HepG2 (cell line): Measurements from ENCODE around the gene ARHGAP5. TPM values are rescaled to one million over a fixed set of nuclear protein-coding genes. Genes with fewer than 3 reads are reported as not detected.

Experiments used
- ATAC-seq: fragments of 200-7000 bp; cut with Tn5 transposase; 3 replicates; pipeline ENCODE4 v1.9.1; 2020; ENCODE audit warnings: mild to moderate bottlenecking, moderate library complexity
- BruUV-seq: library from RNA; stranded (reverse); fragments of 400-500 nt; replicated peaks from 2 replicates; lab custom pipeline; 2021; lab: Mats Ljungman, UMichigan
- CTCF ChIA-PET: fragments of 300-600 bp; formaldehyde crosslinking; extraction: SDS; loops from one replicate; lab custom pipeline; 2021; ENCODE audit warnings: low total read pairs, inconsistent platforms, low intra/inter-chr PET ratio; lab: Yijun Ruan, JAX
- POLR2A ChIA-PET: fragments of 350-600 bp; sonication (Branson Sonifier 250); formaldehyde crosslinking; loops from one replicate; lab custom pipeline; 2020; ENCODE audit warnings: antibody characterized with exemption, inconsistent platforms; lab: Yijun Ruan, JAX
- DNase-seq: peaks from one replicate; pipeline ENCODE4 v3.0.0-alpha.2; 2015; ENCODE audit warnings: low spot score
- FAIRE-seq: peaks from 3 replicates; lab custom pipeline; 2011; peaks lifted over from hg19 to GRCh38; lab: Jason Lieb, UNC
- H2AFZ ChIP-seq: one replicate; pipeline ENCODE4 v1.6.1; 2011; ENCODE audit warnings: low read length, inconsistent platforms
- H3K27ac ChIP-seq: fragments of 300-600 bp; 3 replicates; pipeline ENCODE4 v1.8.0; 2011; ENCODE audit warnings: mixed run types, mild to moderate bottlenecking, mixed read lengths, low read length, inconsistent platforms; ENCODE audit not compliant: insufficient read depth; ENCODE audit errors: extremely low read length
- H3K27me3 ChIP-seq, 2 experiments: fragments of 200-600 bp in 1 of 2; 2 replicates in 1 of 2; 3 replicates in 1 of 2; pipeline versions ENCODE4 v1.6.0 to v1.8.0; 2011; ENCODE audit warnings: low read length in 2 of 2, mild to moderate bottlenecking in 2 of 2, moderate library complexity in 2 of 2, inconsistent platforms in 1 of 2; ENCODE audit not compliant: insufficient read depth in 2 of 2, control insufficient read depth in 1 of 2
- H3K36me3 ChIP-seq, 2 experiments: fragments of 200-600 bp in 1 of 2; replicated peaks in 1 of 2; 2 replicates in 1 of 2; 3 replicates in 1 of 2; pipeline versions ENCODE4 v1.5.1 to v1.8.0; 2011; ENCODE audit warnings: low read length in 2 of 2, inconsistent platforms in 1 of 2; ENCODE audit not compliant: insufficient read depth in 2 of 2, control insufficient read depth in 1 of 2
- H3K4me1 ChIP-seq: 2 replicates; pipeline ENCODE4 v1.5.1; 2012; ENCODE audit warnings: low read length, inconsistent platforms; ENCODE audit not compliant: insufficient read depth
- H3K4me2 ChIP-seq: 2 replicates; pipeline ENCODE4 v1.6.0; 2011; ENCODE audit warnings: low read depth, low read length, inconsistent platforms
- H3K4me3 ChIP-seq, 3 experiments: fragments of 200-600 bp in 1 of 3; sonication (generic), shearing (Covaris generic) in 1 of 3; replicated peaks in 1 of 3; 2 replicates each; pipeline ENCODE4 v1.5.1; 2011 to 2016; ENCODE audit warnings: low read length in 3 of 3, inconsistent platforms in 2 of 3, low read depth in 2 of 3, mild to moderate bottlenecking in 2 of 3, control low read depth in 1 of 3, mixed read lengths in 1 of 3; ENCODE audit not compliant: insufficient read depth in 1 of 3
- H3K79me2 ChIP-seq: one replicate; pipeline ENCODE4 v1.6.1; 2011; ENCODE audit warnings: low read length, inconsistent platforms; ENCODE audit not compliant: insufficient read depth
- H3K9ac ChIP-seq: 2 replicates; pipeline ENCODE4 v1.6.0; 2011; ENCODE audit warnings: mild to moderate bottlenecking, low read depth, low read length, inconsistent platforms; ENCODE audit not compliant: insufficient read depth
- H3K9me3 ChIP-seq: 2 replicates; pipeline ENCODE4 v1.5.1; 2012; ENCODE audit warnings: mild to moderate bottlenecking, low read length
- H4K20me1 ChIP-seq: 2 replicates; pipeline ENCODE4 v1.6.0; 2011; ENCODE audit warnings: inconsistent platforms, mild to moderate bottlenecking, low read length, moderate library complexity; ENCODE audit not compliant: insufficient read depth
- HMG20A ChIP-seq: IDR thresholded peaks from 2 replicates; pipeline ENCODE4 v1.6.1; 2016; ENCODE audit warnings: borderline replicate concordance
- MAFF ChIP-seq: IDR thresholded peaks from 2 replicates; pipeline ENCODE4 v1.6.1; 2011; ENCODE audit warnings: low read depth, low read length, improper control_type of control experiment
- MAFK ChIP-seq, 2 experiments: IDR thresholded peaks in 1 of 2; conservative IDR thresholded peaks in 1 of 2; 2 replicates each; pipeline ENCODE4 v1.6.1; 2011; ENCODE audit warnings: improper control_type of control experiment in 2 of 2, low read length in 2 of 2
- ZNF891 ChIP-seq: sonication (generic); formaldehyde crosslinking; IDR thresholded peaks from 2 replicates; pipeline ENCODE4 v1.5.0; 2020; ENCODE audit warnings: mild to moderate bottlenecking, missing genetic modification reagents
- WGBS: methylation state at CpG from one replicate; pipeline ENCODE4 v1.1.6; 2017; ENCODE audit warnings: low lambda C conversion rate; 5-methylcytosine and 5-hydroxymethylcytosine counted together
- in situ Hi-C: cut with HindIII; loops from 2 replicates; pipeline ENCODE4 v1.10.0; 2017; ENCODE audit warnings: low pct_unique_long_range_greater_than_20kb; ENCODE audit not compliant: extremely low pct_ligation_motif_present
- intact Hi-C: fragments of 100-400 bp; cut with micrococcal nuclease; formaldehyde crosslinking; loops from one replicate; pipeline ENCODE4 v1.10.0; 2022; ENCODE audit not compliant: unreplicated experiment
- polyA plus RNA-seq, 8 experiments: library from polyadenylated mRNA; depleted of rRNA in 3 of 8; stranded (reverse) in 7 of 8; unstranded in 1 of 8; fragments of >200 nt; fragmentation: Illumina TruSeq in 4 of 8; extraction: Trizol in 4 of 8; gene quantifications; 2 replicates each; pipeline versions ENCODE4 v1.2.1 to v1.2.3, GENCODE V29; 2011 to 2016; ENCODE audit warnings: low read depth in 4 of 8, missing spikeins in 1 of 8, mixed read lengths in 1 of 8; ENCODE audit not compliant: insufficient read depth in 1 of 8
- small RNA-seq, 3 experiments: library from RNA; depleted of rRNA; stranded (forward); fragments of <200 nt; gene quantifications; one replicate each; pipeline ENCODE3, GENCODE V24; 2012; ENCODE audit warnings: low read depth in 2 of 3, low replicate concordance in 1 of 3; ENCODE audit not compliant: insufficient read length in 3 of 3, insufficient read depth in 2 of 3
- total RNA-seq, 5 experiments: library from RNA; depleted of rRNA; stranded (reverse); fragments of >200 nt; fragmentation: Illumina TruSeq; extraction: Trizol; gene quantifications; 2 replicates each; pipeline ENCODE4 v1.2.3, GENCODE V29; 2016; ENCODE audit warnings: low read depth in 1 of 5

The ARHGAP5 gene
- total and polyA plus RNA-seq, 2 of the 13 experiments (the other 11 are each of a cell fraction or from before 2014, with no cell fraction given) = 33.7 to 144 TPM

DNA sequence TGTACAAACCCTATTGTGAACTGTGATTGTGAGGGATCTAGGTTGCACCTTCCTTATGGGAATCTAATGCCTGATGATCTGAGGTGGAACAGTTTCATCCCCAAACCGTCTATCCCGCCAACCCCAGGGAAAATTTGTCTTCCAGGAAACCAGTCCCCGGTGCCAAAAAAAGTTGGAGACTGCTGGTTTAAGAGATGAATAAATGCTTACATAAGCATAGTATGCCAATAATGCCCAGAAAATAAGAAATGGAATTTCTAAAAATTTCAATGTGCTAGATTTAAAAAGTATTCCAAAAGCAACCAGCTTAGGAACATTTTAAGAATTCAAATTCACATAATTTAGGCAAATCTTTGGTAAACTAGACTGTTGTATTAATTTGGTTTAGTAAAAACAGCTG is 131.4 kb downstream of the ARHGAP5 start:
- Histone ChIP-seq H4K20me1 (no peaks in the 10 kb centered on the region), H3K36me3 (no peaks in the 10 kb centered on the region), H3K79me2 (no peaks in the 10 kb centered on the region)
- DNase-seq (no peak), FAIRE-seq (no peak)
- peak; percentile 86 to 88 for TF ChIP-seq MAFK (conservative IDR thresholded peaks at IDR 0.05 in 1 of 2, IDR thresholded peaks at IDR 0.05 in 1 of 2; ENCODE audit: low read length in 2 of 2)
- peak; percentile 66 for TF ChIP-seq MAFF
- no peak for TF ChIP-seq ZNF891
- no peak for TF ChIP-seq HMG20A (CRISPR knock-in tag)
- TF ChIP-seq, all 625 proteins: peak for 2
- no TSS peak for BruUV-seq
- Histone ChIP-seq H3K4me3 (no peak overlapping the region), H3K9me3 (no peaks in the 10 kb centered on the region), H3K27ac (no peak overlapping the region), H2AFZ (no peak overlapping the region), H3K27me3 (no peaks in the 10 kb centered on the region; a peak in 1 of 5 replicates), H3K4me1 (peaks cover 12% of the 10 kb centered on the region), H3K9ac (no peak overlapping the region), H3K4me2 (no peak overlapping the region)
- ChIA-PET CTCF (no interaction called here), POLR2A (interaction anchor here (1.2 kb wide), 1 partner anchor 132 kb away, joined by 3 read pairs; the partner anchor contains the start of gene ARHGAP5)
- no peak for ATAC-seq
- intact Hi-C loops = loop anchor here (10.0 kb wide), 1 partner anchor 1004 kb away; the partner anchor contains the start of gene HECTD1
- in situ Hi-C loops = no loop called here
- WGBS = 27% methylated on average over 3 of the region's 3 CpGs

Small RNA genes lying within 50 kb of the gene (small RNA-seq; reads per million reads assigned to genes)
- 0 to 13.5 (median 0.31) reads per million in 3 experiments for gene RNU6-7
- 0 to 0.97 (median 0.10) reads per million in 3 experiments for gene RNU6-8

Other genes starting within 250 kb of the ARHGAP5 start
- under 0.01 TPM in 1 of 2 replicates, not detected in the other for gene RNU6-7, start 124.7 kb downstream of the ARHGAP5 start, total RNA-seq (2016; rRNA removed; fragmentation: Illumina TruSeq; extraction: Trizol)
- not detected in 2 replicates for gene RNU6-7, start 124.7 kb downstream of the ARHGAP5 start, polyA plus RNA-seq (2011; rRNA removed)
- under 0.01 TPM in 1 of 2 replicates, not detected in the other for gene RNU6-8, start 126.0 kb downstream of the ARHGAP5 start, total RNA-seq (2016; rRNA removed; fragmentation: Illumina TruSeq; extraction: Trizol)
- not detected in 2 replicates for gene RNU6-8, start 126.0 kb downstream of the ARHGAP5 start, polyA plus RNA-seq (2011; rRNA removed)